Mesodermal cell (in vitro differentiated cells): ENCODE results near the gene GGTLC1.
"Not testable (repeated sequence)": the region's sequence is repeated elsewhere in the genome, so short reads cannot be mapped to it uniquely, and the experiment has no call there.

ENCODE experiments used
- H3K27ac ChIP-seq: 2 replicates; pipeline ENCODE4 v1.7.0; 2013; ENCODE audit warnings: mild to moderate bottlenecking, low read depth, low read length, moderate library complexity; ENCODE audit not compliant: severe bottlenecking
- H3K36me3 ChIP-seq: 2 replicates; pipeline ENCODE4 v1.7.1; 2013; ENCODE audit warnings: mild to moderate bottlenecking, low read length, moderate library complexity; ENCODE audit not compliant: control insufficient read depth, insufficient read depth
- H3K4me1 ChIP-seq: one replicate; pipeline ENCODE4 v1.7.1; 2013; ENCODE audit warnings: mild to moderate bottlenecking, low read length; ENCODE audit not compliant: insufficient read depth, control insufficient read depth, poor library complexity, severe bottlenecking
- H3K4me3 ChIP-seq: 2 replicates; pipeline ENCODE4 v1.7.0; 2013; ENCODE audit warnings: low read length, control low read depth, mild to moderate bottlenecking; ENCODE audit not compliant: insufficient read depth, poor library complexity, severe bottlenecking; ENCODE audit errors: extremely low read depth
- H3K9me3 ChIP-seq: 2 replicates; pipeline ENCODE4 v1.7.1; 2013; ENCODE audit warnings: mild to moderate bottlenecking, low read length, moderate library complexity; ENCODE audit not compliant: control insufficient read depth
- WGBS, 2 experiments: methylation state at CpG; one replicate each; pipeline ENCODE4 v1.1.5; 2013; ENCODE audit warnings: missing lambda C conversion rate in 2 of 2; ENCODE audit not compliant: insufficient coverage in 2 of 2; 5-methylcytosine and 5-hydroxymethylcytosine counted together

GGTLC1 gene

GRCh38 chr20:23994001-23994633, 5.5 kb upstream of the GGTLC1 start:
- not testable (repeated sequence) for H3K4me3 ChIP-seq, H3K27ac ChIP-seq, H3K9me3 ChIP-seq, H3K36me3 ChIP-seq, H3K4me1 ChIP-seq
- WGBS, 2 experiments: 67 to 97% methylated on average over 4 to 5 of the region's 14 CpGs

- H3K4me1 ChIP-seq: not testable (repeated sequence)
Observed at GRCh38 chr20:23993440-23993839, 4.9 kb upstream of the GGTLC1 start.

GRCh38 chr20:23990296-23990695, 1.7 kb upstream of the GGTLC1 start:
- H3K4me1 ChIP-seq, H3K4me3 ChIP-seq, H3K27ac ChIP-seq, H3K36me3 ChIP-seq, H3K9me3 ChIP-seq: not testable (repeated sequence)
- 92 to 93% methylated on average over 9 to 11 of the region's 12 CpGs for WGBS, 2 experiments

More at GRCh38 chr20:23993440-23993839, 4.9 kb upstream of the GGTLC1 start:
- not testable (repeated sequence) for H3K36me3 ChIP-seq, H3K27ac ChIP-seq, H3K4me3 ChIP-seq, H3K9me3 ChIP-seq
- WGBS, 2 experiments: 78 to 90% methylated on average over 7 to 10 of the region's 12 CpGs

- H3K4me1 ChIP-seq, H3K27ac ChIP-seq, H3K9me3 ChIP-seq, H3K4me3 ChIP-seq, H3K36me3 ChIP-seq: not testable (repeated sequence)
- 95 to 100% methylated on average over 3 to 5 of the region's 9 CpGs for WGBS, 2 experiments
Observed at GRCh38 chr20:23988966-23989365, 387 bp upstream of the GGTLC1 start.

GRCh38 chr20:23986716-23987115, 1.9 kb downstream of the GGTLC1 start:
- H3K27ac ChIP-seq, H3K4me3 ChIP-seq, H3K9me3 ChIP-seq, H3K36me3 ChIP-seq, H3K4me1 ChIP-seq: not testable (repeated sequence)
- whole genome bisulfite sequencing, 2 experiments: 88 to 100% methylated on average over 1 of the region's 3 CpGs

- not testable (repeated sequence) for H3K9me3 ChIP-seq, H3K27ac ChIP-seq, H3K4me3 ChIP-seq, H3K36me3 ChIP-seq, H3K4me1 ChIP-seq
- 95 to 96% methylated on average over 4 of the region's 14 CpGs for WGBS, 2 experiments
Observed at GRCh38 chr20:23986310-23986709, 2.3 kb downstream of the GGTLC1 start.

- 85 to 95% methylated on average over 4 to 6 of the region's 17 CpGs for WGBS, 2 experiments
- not testable (repeated sequence) for H3K36me3 ChIP-seq, H3K9me3 ChIP-seq, H3K4me1 ChIP-seq, H3K4me3 ChIP-seq, H3K27ac ChIP-seq
Observed at GRCh38 chr20:23985790-23986225, 2.8 kb downstream of the GGTLC1 start.

- H3K36me3 ChIP-seq, H3K9me3 ChIP-seq, H3K4me1 ChIP-seq, H3K27ac ChIP-seq, H3K4me3 ChIP-seq: not testable (repeated sequence)
- 84 to 96% methylated on average over 5 to 11 of the region's 15 CpGs for WGBS, 2 experiments
Observed at GRCh38 chr20:23985066-23985789, 3.4 kb downstream of the GGTLC1 start.

- not testable (repeated sequence) for H3K9me3 ChIP-seq, H3K4me1 ChIP-seq, H3K27ac ChIP-seq, H3K36me3 ChIP-seq, H3K4me3 ChIP-seq
- WGBS, 2 experiments: 86 to 93% methylated on average over 2 to 3 of the region's 12 CpGs
Observed at GRCh38 chr20:23984476-23985023, 4.0 kb downstream of the GGTLC1 start.

- H3K27ac ChIP-seq, H3K9me3 ChIP-seq, H3K4me1 ChIP-seq, H3K36me3 ChIP-seq, H3K4me3 ChIP-seq: not testable (repeated sequence)
- WGBS, 2 experiments: 50% methylated on average over 2 of the region's 11 CpGs; no CpG with 5 or more reads in 1 of the 2 experiments
Observed at GRCh38 chr20:23982112-23983018, 6.2 kb downstream of the GGTLC1 start.
